K562 (cell line): ENCODE measurements around the gene ABHD1.

Source experiments
- CTCF ChIP-seq, 3 experiments: IDR thresholded peaks in 2 of 3; conservative IDR thresholded peaks in 1 of 3; 2 replicates each; pipeline ENCODE4 v1.5.1; 2011 to 2012; ENCODE audit warnings: low read length in 3 of 3, mild to moderate bottlenecking in 3 of 3, control low read depth in 2 of 3, improper control_type of control experiment in 1 of 3, inconsistent platforms in 1 of 3, low read depth in 1 of 3, mixed read lengths in 1 of 3, moderate library complexity in 1 of 3; ENCODE audit not compliant: insufficient read depth in 2 of 3
- CTCFL ChIP-seq: IDR thresholded peaks from 2 replicates; pipeline ENCODE4 v1.6.1; 2011; ENCODE audit warnings: borderline replicate concordance, low read depth, mild to moderate bottlenecking, moderate library complexity, low read length; ENCODE audit not compliant: insufficient read depth, poor library complexity, severe bottlenecking
- FOXO4 ChIP-seq: fragments of 450-650 bp; formaldehyde crosslinking; IDR thresholded peaks from 2 replicates; pipeline ENCODE4 v1.4.0; 2020; ENCODE audit warnings: mild to moderate bottlenecking, moderate library complexity
- HDAC6 ChIP-seq: IDR thresholded peaks from 2 replicates; pipeline ENCODE4 v1.6.1; 2012; ENCODE audit warnings: low read depth, mild to moderate bottlenecking, control low read depth, inconsistent platforms, low read length, moderate library complexity
- PHB ChIP-seq: fragments of 250-450 bp; sonication (Bioruptor Pico); IDR thresholded peaks from 2 replicates; pipeline ENCODE4 v1.5.0; 2021
- POLR2AphosphoS5 ChIP-seq: IDR thresholded peaks from 2 replicates; pipeline ENCODE4 v1.6.1; 2011; ENCODE audit warnings: mild to moderate bottlenecking, low read depth, low read length, moderate library complexity; ENCODE audit not compliant: control insufficient read depth, insufficient read depth
- PTRF ChIP-seq: fragments of 450-650 bp; IDR thresholded peaks from 2 replicates; pipeline ENCODE4 v1.6.1; 2016; ENCODE audit warnings: mild to moderate bottlenecking, missing genetic modification characterization, missing compliant biosample characterization
- SETDB1 ChIP-seq: IDR thresholded peaks from one replicate; pipeline ENCODE4 v1.6.1; 2012; ENCODE audit warnings: low read length, control low read depth, inconsistent platforms
- SP2 ChIP-seq: IDR thresholded peaks from 2 replicates; pipeline ENCODE4 v1.6.1; 2011; ENCODE audit warnings: mild to moderate bottlenecking, low read depth, low read length, moderate library complexity; ENCODE audit not compliant: poor library complexity, severe bottlenecking; ENCODE audit errors: extremely low read depth

- TF ChIP-seq PHB (CRISPR knock-in tag): no peak
- TF ChIP-seq PTRF (tag): no peak
- TF ChIP-seq CTCFL: no peak
- no peak for TF ChIP-seq SP2
- no peak for TF ChIP-seq SETDB1
- TF ChIP-seq FOXO4: no peak
- TF ChIP-seq CTCF (IDR thresholded peaks at IDR 0.05 in 2 of 3, conservative IDR thresholded peaks at IDR 0.05 in 1 of 3; ENCODE audit: insufficient read depth in 2 of 3, low read depth in 1 of 3, low read length in 3 of 3): no peak
- no peak for TF ChIP-seq HDAC6
- TF ChIP-seq POLR2AphosphoS5: no peak
These were observed 824 bp upstream of the ABHD1 start for GRCh38 chr2:27122791-27123190.
